H1 (cell line): ENCODE data around the gene IKZF1. TPM values are rescaled to one million over a fixed set of nuclear protein-coding genes. Genes with fewer than 3 reads are reported as not detected.

ENCODE experiments used
- EZH2 ChIP-seq: fragments of 200-600 bp; sonication (generic); IDR thresholded peaks from 2 replicates; pipeline ENCODE4 v1.7.1; 2012; ENCODE audit warnings: low read depth, mild to moderate bottlenecking, moderate library complexity, low read length, inconsistent platforms; ENCODE audit not compliant: severe bottlenecking
- POLR2AphosphoS5 ChIP-seq: IDR thresholded peaks from 2 replicates; pipeline ENCODE4 v1.6.1; 2011; ENCODE audit warnings: low read depth, low read length
- polyA plus RNA-seq, 7 experiments: library from polyadenylated mRNA; depleted of rRNA in 3 of 7; stranded (reverse) in 5 of 7; unstranded in 2 of 7; fragments of >200 nt in 5 of 7; fragments of 200-250 nt in 2 of 7; gene quantifications; 1 replicate in 5 of 7; 2 replicates in 1 of 7; 4 replicates in 1 of 7; pipeline versions ENCODE4 v1.2.1 to v1.2.3, GENCODE V29; 2011 to 2013; ENCODE audit warnings: missing spikeins in 2 of 7, mixed read lengths in 2 of 7
- total RNA-seq: library from RNA; stranded (reverse); fragmentation: NEBNext Ultra II Directional; extraction: Animal tissue kit (Norgen Biotek cat#: 25700); gene quantifications from 2 replicates; pipeline ENCODE4 v1.2.1, GENCODE V29; 2021

The IKZF1 gene
- total and polyA plus RNA-seq, 2 of the 8 experiments (the other 6 are each of a cell fraction or from before 2014, with no cell fraction given): 0.74 to 1.5 TPM

- TF ChIP-seq EZH2 (no peak), POLR2AphosphoS5 (no peak)
These were observed 13.5 kb downstream of the IKZF1 start (continued) for GRCh38 chr7:50317697-50318669.
